SH-SY5Y (cell line): ENCODE data around the gene TUBB4B.

Source experiments
- GATA2 ChIP-seq: IDR thresholded peaks from 2 replicates; pipeline ENCODE4 v1.6.1; 2011; ENCODE audit warnings: mild to moderate bottlenecking, low read depth, low read length
- GATA3 ChIP-seq: IDR thresholded peaks from 2 replicates; pipeline ENCODE4 v1.6.1; 2011; ENCODE audit warnings: low read depth, mild to moderate bottlenecking, low read length, moderate library complexity

DNA sequence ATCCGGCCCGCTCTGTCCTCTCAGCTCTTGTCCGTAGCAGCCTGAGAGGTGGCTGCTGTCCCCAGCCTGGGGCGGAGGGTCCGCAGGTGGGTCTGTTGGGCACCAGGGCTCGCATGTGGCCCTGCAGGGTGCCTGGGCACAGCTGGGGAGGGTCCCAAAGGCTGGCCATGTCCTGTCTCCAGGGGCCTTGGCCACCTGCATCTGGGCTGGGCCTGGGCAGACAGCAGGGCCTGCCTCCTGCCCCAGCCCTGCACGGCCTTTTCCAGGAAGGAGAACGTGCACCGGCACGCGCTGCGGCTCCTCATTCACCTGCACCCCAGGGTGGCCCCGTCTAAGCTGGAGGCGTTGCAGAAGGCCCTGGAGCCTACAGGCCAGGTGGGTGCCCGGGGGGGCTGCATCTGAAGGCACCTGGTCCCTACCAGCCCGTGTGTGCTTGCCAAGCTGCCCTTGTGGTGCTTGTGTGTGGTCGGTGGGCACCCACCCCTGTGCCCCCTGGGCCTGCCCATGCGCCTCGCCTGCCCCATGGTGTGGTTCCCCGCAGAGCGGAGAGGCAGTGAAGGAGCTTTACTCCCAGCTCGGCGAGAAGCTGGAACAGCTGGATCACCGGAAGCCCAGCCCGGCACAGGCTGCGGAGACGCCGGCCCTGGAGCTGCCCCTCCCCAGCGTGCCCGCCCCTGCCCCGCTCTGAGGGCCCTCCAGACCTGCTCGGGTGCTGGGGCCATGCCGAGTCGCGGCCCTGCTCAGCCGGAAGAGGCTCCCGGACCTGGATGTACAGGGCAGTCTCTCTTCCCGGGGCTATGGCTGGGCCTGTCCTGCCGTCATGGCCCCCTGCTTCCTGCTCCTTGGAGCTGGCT, 31.4 kb downstream of the TUBB4B start:
- TF ChIP-seq GATA3 (no peak), GATA2 (no peak)
